HG03196 (cell line): Measurements from ENCODE around the gene KAT7.

Experiments
- ATAC-seq: cut with Tn5 transposase; IDR thresholded peaks from one replicate; pipeline ENCODE4 v1.9.1; 2021; ENCODE audit not compliant: unreplicated experiment

The KAT7 gene

DNA sequence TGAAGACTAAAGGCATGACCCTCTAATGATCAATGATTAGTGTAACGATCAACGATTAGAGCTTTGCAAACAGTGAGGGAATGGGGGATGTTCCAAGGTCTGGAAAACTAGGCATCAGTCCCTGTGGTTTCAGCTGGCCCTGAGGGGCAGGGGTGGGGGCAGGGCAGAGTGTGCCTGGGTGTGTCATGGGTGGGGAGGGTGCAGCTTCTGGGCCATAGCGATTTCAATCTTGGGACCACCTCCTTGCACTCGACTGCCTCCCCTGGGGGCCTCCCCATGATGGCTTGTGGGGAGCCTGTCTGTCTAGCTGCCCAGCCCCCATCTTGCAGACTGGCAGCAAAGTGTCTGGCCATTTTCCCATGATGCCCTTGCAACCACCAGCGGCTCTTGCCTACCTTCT lies 51.0 kb downstream of the KAT7 start:
- ATAC-seq: no peak

DNA sequence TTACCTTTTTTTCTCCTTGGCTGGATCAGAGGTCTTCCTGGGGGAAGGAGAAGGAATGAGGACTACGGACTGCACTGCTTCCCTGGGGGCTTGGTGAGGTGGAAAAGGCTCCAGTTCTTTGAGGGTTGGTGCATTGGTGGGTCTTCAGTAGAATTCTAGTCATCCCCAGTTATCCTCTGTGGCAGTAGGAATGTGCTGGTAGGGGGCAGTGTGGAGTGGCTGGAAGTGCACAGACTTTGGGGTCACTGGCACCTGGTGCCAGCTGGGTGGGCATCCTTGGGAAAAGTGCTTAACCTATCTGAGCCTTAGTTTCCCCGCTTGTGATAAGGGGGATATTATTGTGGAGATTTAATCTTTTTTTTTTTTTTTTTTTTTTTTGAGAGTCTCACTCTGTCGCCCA lies 53.1 kb downstream of the KAT7 start:
- no peak for ATAC-seq

DNA sequence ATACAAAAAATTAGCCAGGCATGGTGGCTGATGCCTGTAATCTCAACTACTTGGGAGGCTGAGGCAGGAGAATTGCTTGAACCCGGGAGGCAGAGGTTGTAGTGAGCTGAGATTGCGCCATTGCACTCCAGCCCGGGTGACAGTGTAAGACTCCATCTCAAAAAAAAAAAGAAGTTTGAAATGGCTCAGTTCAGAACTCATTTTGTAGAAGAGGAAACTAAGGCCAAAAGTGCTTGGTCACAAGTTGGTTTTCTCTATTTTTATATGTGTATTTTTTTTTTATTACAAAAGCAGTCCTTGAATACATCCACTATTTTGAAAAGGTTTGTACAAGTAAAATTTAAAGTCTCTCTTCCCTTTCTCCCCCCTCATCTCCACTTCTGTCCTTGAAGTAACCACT lies 53.9 kb downstream of the KAT7 start:
- no peak for ATAC-seq

DNA sequence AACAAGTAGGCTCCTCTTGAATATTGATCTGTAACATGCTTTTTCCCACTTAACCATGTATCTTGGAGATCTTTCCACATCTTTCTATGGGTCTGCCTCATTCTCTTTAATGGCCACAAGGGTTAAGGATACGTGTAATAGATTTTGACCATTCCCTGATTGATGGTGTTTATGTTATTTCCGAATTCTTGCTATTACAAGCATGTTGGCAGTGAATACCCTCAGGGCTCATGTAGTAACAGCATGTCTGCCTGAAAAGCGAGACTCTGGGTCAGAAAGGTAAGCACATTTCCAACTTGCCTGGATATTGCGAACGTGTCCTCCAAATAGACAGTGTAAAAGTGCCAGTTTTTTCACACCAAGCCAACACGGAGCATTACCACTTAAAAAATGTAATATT lies 54.4 kb downstream of the KAT7 start:
- no peak for ATAC-seq

DNA sequence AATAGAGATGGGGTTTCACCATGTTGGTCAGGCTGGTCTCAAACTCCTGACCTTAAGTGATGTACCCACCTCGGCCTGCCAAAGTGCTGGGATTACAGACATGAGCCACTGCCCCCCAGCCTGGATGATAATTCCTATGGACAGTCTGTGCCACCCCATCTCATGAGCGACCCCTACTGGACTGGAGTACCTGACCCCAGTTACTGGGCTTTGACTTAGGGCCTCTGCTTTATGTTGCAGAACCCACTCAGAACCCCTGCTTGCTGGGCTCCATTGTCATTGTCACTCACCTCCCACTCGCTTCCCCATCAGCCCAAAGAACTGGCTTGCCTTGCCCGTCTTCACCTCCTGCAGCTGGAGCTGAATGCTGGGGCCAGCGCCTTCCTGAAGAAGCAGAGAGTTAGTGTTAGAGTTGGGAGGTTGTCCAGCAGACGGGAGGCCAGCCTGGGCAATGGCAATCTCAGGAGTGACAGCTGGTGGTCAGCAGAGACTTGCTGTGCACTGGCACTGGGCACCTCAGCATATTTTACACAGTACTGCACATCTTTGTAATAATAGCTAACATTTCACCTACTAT lies 55.4 kb downstream of the KAT7 start:
- ATAC-seq: no peak

DNA sequence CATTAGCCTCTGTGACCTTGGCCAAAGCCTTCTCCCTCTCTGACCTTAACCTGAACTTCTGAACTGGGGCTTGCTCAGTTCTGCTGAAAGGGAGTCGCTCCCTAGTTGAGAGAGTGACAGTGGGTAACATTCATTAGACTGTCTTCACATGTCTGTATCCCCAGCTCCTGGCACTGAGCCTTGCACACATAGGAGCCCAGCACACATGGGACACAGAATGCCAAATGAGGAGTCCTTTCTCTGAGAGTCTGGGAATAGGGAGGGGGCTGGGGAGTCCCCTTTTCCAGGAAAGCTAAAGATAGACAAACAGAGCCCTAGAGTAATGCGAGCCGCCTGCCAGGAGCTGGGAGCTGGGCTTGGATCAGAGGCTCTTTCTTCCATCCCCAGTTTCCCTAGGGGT lies 56.8 kb downstream of the KAT7 start:
- ATAC-seq: no peak

DNA sequence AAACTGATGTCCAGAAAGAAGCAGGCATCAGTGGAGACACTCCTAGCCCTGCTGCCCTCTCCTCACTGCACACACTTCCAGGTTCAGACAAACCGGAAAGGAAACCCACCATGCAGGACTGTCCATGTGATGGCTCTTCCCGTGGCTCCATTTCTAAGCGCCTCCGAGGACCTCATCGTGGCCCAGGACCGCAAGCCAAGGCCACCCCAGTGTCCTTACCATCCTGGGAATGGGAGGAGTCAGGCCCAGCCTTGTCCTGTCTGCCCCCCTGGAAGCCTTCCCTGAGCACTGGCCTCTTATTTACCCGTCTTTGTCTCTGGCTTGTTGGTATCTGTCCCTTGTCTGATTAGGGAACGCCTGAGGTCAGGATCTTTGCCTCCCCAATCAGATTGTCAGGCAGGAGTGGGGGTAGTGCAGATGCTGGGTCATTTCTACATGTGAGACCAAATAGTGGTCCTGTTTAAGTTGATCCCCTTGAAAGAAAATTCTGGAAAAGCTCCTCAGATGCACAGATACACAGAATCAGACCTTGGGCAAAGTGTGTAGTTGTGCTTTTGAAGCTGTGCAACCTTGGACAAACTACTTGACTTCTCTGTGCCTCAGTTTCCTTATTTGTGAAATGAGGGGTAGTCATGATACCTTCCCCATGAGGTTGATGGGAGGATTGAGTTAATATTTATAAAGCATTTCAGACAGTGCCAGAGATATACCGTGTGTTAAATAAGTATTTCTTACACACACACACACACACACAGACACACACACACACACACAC lies 58.6 kb downstream of the KAT7 start:
- no peak for ATAC-seq

DNA sequence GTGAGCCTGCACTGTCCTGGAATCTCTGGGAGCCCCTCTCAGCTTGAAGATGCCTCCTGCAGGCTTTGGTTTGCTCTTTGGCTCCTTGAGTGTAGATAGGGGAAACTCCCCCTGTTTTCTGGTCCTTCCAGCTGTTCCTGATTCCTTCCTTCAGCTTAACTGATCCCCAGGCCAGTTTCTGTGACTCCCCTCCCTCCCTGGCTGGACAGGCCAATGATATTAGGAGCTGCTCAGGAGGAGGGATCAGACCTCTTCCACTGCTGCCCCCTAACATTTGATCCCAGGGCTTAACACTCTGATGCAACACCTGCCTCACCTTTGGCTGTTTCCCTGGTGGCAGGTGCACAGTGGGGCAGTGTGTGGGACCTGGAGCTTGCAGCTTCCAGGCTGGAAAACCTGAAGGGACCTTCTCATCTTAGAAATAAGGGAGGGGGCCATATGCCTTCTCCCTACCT lies 59.6 kb downstream of the KAT7 start, which contains the start of gene TAC4:
Gene TAC4 (minus strand): TSS at position 51 of the 455 bp plus-strand sequence. CDS start 52 bp downstream, outside the sequence.
- no peak for ATAC-seq

DNA sequence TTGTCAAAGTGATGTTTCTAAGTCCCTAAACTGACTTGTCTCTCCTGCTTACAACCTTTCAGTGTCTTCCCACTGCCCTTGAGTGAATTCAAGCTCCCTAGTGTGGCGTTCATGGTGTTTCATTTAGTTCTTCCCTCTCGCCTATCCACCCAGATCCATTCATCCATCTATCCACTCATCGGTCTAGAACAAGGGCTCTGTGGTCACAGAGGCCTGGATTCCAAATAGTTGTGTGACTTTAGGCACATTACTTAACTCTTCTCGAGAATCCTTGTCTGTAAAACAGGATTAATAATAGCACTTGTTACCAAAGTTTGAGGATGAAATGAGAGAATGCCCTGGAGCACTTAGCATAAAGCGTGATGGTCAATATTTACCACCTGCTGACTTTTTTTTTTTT lies 60.3 kb downstream of the KAT7 start:
- ATAC-seq: no peak

DNA sequence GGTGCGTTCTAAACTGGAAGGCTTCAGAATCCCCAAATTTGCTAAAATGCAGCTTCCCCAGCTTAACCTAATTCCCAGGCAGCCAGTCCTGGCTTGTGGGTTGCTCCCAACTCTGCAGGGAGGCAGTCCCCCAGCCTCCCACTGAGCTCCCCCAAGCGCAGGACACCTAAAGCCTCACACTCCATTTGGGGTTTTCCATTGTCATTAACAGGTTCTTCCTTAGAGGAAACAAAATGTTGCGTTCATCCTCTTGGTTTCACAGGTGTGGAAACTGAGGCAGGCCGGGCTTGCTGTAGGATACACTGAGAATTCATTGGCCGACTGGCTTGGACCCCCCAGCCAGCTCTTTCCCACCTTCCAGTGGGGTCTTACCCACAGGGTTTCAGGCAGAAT lies 61.7 kb downstream of the KAT7 start:
- no peak for ATAC-seq

DNA sequence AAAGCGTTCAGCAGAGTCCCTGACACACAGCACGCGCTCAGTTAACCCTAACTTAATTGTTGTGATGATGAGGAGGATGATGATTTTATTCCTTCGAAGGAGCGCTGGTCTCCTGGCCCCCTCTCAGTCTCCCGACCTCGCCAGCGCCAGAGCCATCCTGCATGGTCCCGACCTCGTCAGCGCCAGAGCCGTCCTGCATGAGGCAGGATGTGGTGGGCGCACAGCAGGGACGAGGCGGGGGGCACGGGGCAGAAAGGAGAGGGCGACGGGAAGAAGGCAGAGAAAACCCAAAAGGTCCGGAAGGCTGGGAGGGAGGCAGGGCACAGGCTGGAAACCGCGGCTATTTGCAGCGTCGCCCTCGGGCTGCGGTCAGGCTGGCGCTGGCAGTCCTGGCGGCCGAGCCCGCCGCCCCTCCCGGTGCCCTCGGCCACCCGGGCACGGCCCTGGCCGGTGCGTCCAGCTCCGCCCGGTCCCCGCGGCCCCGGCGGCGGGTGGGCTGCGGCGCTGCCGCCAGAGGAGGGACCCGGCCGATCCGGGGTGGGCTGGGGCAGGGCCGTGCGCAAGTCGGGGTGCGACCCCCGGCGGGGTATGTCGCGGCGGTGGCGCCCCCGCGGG lies 62.4 kb downstream of the KAT7 start:
- ATAC-seq: no peak

DNA sequence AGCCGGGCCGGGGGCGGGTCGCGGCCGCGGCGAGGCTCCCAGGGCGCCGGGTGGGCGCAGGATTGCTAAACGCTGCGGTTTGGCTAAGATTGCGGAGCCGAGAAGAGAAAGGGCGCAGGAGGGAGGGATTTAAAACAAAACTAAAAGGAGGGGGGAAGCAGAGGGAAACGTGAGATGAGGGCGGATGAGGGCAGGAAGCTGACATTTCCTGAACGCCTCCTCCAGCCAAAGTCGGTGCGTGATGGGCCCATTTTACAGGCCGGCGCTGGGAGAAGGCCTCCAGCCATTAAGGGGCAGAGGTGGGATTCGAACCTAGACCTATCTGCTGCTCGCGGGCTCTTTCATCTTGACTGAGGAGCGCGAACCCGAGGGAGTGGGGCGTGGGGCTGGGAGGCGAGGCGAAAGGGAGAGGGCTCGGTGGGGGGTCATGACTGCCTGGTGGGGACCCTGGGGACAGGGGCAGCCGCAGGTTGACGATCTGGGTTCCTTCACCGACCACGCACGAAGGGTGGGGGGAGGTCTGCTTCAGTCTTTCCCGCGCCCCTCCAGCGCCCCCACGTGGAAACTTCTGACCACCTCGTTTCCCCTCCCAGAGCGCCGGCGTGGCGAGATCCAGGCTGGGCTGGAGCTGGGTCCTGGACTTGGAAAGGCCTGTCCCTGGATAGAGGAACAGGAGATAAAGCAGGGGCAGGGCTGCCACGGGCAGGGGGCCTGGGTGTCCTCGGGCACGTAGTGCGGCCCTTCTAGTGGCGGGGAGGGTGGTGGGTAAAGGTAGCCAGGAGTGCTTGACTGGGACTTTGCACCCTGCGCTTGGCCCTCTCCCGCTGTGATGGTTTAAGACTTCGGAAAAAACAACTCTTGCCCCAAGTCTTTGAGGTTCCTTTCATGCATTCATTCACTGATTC lies 63.2 kb downstream of the KAT7 start:
- no peak for ATAC-seq

DNA sequence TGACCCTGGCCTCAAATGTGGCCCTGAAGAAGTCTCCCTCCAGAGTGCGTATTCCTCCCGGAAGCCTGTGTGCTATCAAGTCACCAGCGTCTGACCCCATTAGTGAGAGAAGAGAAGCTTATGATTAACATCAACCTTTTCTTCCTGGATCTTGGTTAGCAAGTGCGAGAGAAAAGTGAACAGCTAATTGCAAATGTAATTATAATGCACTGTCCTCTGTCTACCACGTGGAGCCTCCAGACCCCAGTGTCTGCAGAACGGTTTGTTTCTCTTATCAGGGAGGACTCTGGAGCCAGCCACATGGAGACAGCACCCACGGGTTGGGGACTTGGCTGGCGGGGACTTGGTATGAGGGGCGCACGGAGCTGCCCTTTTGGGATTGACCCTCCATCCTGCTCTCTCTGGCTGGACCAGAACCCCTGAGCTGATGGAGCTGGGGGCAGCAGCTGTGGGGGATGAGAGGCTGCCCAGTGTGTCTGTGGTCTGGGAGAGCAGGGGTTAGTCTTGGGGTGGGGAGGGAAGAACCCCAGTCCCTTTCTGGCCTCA lies 65.1 kb downstream of the KAT7 start:
- no peak for ATAC-seq

DNA sequence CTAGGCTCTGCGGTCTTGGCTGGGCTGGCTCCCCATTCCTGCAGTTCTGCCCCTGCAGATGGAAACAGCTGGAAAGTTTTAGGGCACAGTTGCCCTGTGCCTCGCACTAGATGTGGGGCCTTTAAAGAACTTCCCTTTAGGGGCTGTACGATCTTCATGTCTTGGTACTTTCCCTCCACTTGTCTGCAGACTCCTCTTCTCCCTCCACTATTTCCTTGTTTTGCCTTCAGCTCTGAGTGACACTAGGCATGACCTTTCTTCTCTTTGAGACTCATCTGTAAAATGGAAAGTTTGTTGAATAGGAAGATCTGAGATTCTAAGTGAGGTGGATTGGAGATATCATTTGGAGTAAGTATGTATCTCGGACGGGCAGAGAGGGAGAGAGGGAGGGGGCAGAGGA lies 65.6 kb downstream of the KAT7 start:
- ATAC-seq: no peak

DNA sequence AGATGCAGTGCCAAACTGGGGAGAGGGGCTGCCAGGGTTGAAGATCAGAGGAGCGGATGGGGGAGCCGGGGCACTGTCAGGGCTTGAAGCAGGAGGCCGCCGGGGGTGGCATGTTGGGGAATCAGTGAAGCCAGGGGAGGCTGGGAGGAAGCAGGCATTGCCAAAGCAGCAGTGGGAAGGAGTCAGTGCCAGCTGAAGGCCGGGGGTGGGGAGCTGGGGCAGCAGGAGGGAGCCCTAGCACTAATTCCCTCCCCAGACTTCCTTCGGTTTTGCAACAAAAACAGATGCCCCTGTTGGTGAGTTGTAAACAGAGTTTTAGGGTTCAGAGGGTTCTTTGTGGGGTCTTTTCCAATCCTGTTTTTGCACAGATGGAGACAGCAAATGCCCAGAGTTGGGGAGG lies 70.3 kb downstream of the KAT7 start:
- ATAC-seq: no peak

DNA sequence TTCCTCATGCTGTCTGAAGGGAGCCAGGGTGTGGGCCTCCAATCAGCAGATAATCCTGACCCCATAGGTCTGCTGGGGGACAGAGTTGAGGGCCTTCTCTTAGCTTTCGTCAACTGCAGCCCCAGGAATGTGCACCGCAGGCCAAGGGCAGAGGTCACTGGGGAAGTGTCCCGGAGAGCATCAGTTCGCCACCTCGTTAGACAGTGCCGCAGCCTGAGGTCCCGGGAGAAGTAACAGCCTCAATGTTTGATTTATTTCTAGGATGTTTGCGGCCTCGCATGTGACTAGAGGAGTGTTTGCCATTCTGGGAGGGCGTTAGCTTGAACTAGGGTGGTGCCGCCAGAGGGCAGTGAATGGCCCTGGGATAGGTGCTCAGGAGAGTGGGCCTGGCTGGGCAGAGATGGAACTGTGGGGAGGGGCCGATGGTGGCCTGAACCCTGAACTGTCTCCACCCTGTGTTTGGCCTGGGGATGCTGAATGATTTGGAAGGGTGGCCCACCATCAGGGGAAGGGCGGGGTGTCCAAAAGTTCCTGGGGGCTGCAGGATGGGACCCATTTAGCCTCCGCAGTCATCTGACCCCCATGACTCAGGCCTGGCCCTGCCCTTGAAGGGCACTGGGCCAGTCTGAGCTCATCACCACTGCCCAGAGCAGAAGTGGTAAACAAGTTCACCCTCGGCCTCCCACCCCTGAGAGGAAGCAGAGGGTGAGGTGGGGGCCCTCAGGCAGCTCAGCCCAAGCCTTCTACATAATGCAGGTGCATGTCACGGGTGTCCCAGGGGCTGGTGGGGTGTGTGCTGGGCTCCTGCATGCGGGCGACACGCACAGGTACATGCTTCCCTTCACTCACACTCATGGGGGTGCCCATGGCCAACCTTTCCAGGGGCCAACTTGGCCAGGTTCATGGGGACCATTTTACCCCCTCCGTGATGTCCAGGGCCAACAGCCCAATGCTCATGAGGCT lies 71.8 kb downstream of the KAT7 start:
- no peak for ATAC-seq

DNA sequence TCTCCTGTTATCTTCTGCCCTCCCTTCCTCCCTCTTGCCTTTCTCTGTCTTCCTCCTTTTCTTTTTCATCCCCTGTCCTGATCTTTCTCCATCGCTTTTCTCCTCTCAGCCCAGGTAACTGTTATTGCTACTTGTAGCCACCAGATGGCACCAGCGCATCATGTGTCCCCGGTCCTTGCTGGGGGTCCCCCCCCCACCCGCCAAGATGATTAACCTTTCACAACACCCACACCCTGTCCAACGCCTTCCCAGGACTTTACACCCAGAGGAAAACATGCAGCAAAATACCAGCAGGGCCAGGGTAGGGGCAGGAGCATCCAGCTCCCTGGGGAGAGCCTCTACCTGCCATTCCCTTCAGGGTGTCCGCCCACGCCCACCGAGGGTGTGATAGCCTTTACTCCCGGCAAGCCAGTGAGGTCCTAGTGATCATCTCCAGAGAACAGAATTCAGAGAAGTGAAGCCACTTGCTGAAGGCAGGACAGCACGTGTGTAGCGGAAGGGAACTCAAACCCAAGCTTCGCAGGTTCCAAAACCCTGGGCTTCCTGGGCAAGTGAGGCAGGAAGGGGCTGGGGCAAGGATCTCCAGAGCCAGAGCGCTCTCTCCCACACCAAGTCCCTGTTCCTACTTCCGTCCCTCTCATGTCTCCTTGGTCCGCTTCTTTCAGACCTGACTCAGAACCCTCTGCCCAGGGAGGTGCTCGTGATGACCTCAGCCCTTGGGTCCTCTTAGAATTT lies 72.8 kb downstream of the KAT7 start:
- no peak for ATAC-seq

DNA sequence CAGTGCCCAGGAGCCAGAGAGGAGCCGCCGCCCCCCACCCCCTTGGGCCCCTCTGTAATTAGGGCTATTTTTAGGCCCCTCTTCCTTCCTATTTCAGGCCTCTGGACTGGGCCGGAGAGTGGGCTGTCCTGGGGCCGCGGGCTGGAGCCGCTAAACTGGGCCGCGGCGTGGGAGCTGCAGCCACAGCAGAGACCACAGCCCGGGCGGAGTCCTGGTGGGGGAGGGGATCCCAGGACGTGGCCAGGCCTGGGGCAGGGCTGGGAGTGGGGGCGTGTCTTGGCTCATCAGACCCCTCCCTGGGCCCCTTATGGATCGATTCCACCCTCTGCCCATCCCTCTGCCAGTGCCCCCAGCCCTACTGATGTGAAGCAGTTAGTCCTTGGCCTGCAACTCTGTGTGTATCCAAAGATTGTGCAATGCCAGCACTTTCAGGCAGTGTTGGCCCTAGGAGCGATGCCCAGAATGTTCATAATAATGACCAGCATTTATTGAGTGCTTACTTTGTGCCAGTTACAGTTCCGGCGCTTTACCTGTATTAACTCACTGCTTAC lies 74.4 kb downstream of the KAT7 start:
- ATAC-seq: no peak

DNA sequence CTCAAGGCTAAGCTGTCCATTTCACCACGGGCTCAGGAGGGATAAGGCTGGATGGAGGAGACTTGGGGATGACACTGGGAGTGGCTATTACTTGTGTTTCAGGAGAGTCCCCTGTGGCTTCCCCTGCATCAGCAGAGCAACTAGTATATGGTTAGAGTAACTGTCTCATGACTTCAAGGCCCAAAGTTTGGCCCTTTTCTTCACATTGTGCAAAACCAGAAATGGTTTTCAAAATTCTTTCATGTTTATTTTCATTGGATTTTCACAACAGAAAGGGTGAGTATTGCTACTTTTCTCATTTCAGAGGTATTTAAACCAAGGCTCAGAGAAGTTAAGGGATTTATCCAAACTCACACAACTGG lies 77.5 kb downstream of the KAT7 start:
- ATAC-seq: no peak
